Neuronal stem cell (in vitro differentiated cells): Measurements from ENCODE around the gene OLFM3. TPM values are rescaled to one million over a fixed set of nuclear protein-coding genes. Genes with fewer than 3 reads are reported as not detected.

Source experiments
- DNase-seq: peaks from one replicate; pipeline ENCODE4 v3.0.0-alpha.2; 2013; ENCODE audit warnings: low spot score
- H2AFZ ChIP-seq: one replicate; pipeline ENCODE4 v1.6.1; 2013; ENCODE audit warnings: mild to moderate bottlenecking, low read length, inconsistent platforms
- H2AK5ac ChIP-seq: 2 replicates; pipeline ENCODE4 v1.6.1; 2013; ENCODE audit warnings: low read depth, mild to moderate bottlenecking, inconsistent platforms, low read length, moderate library complexity, mixed read lengths
- H2BK120ac ChIP-seq: 2 replicates; pipeline ENCODE4 v1.6.1; 2013; ENCODE audit warnings: low read depth, mild to moderate bottlenecking, inconsistent platforms, low read length, moderate library complexity, mixed read lengths
- H2BK12ac ChIP-seq: one replicate; pipeline ENCODE4 v1.6.1; 2013; ENCODE audit warnings: low read length, inconsistent platforms
- H2BK15ac ChIP-seq: 2 replicates; pipeline ENCODE4 v1.6.1; 2013; ENCODE audit warnings: mild to moderate bottlenecking, low read length, inconsistent platforms, mixed read lengths
- H2BK5ac ChIP-seq: one replicate; pipeline ENCODE4 v1.6.1; 2013; ENCODE audit warnings: inconsistent platforms, mild to moderate bottlenecking, low read length, moderate library complexity
- H3K14ac ChIP-seq: one replicate; pipeline ENCODE4 v1.6.1; 2013; ENCODE audit warnings: low read length, inconsistent platforms
- H3K18ac ChIP-seq: 2 replicates; pipeline ENCODE4 v1.6.1; 2013; ENCODE audit warnings: low read length, inconsistent platforms
- H3K23ac ChIP-seq: 2 replicates; pipeline ENCODE4 v1.6.1; 2013; ENCODE audit warnings: low read depth, mild to moderate bottlenecking, mixed read lengths, low read length, inconsistent platforms; ENCODE audit not compliant: poor library complexity
- H3K27ac ChIP-seq: replicated peaks from 3 replicates; pipeline ENCODE4 v1.5.1; 2013; ENCODE audit warnings: low read length, inconsistent platforms
- H3K27me3 ChIP-seq, 3 experiments: 2 replicates each; pipeline ENCODE4 v1.6.1; 2013; ENCODE audit warnings: low read length in 3 of 3, mild to moderate bottlenecking in 2 of 3, inconsistent platforms in 1 of 3, low read depth in 1 of 3, mixed read lengths in 1 of 3, moderate library complexity in 1 of 3; ENCODE audit not compliant: control insufficient read depth in 3 of 3, insufficient read depth in 3 of 3
- H3K36me3 ChIP-seq, 2 donors: replicated peaks in 1 of 2; 2 replicates each; pipeline ENCODE4 v1.6.1; 2013; ENCODE audit warnings: low read length in 2 of 2; ENCODE audit not compliant: control insufficient read depth in 2 of 2, insufficient read depth in 2 of 2
- H3K4ac ChIP-seq: 2 replicates; pipeline ENCODE4 v1.6.1; 2013; ENCODE audit warnings: inconsistent platforms, mild to moderate bottlenecking, low read length, moderate library complexity
- H3K4me1 ChIP-seq, 2 donors: 1 replicate in 1 of 2; 2 replicates in 1 of 2; pipeline ENCODE4 v1.6.1; 2013; ENCODE audit warnings: low read length in 2 of 2, low read depth in 1 of 2; ENCODE audit not compliant: control insufficient read depth in 2 of 2, insufficient read depth in 1 of 2
- H3K4me2 ChIP-seq: one replicate; pipeline ENCODE4 v1.6.1; 2013; ENCODE audit warnings: mild to moderate bottlenecking, low read length, inconsistent platforms; ENCODE audit not compliant: insufficient read depth, poor library complexity, severe bottlenecking
- H3K4me3 ChIP-seq, 2 donors: 2 replicates each; pipeline ENCODE4 v1.5.1; 2013; ENCODE audit warnings: low read length in 2 of 2, mild to moderate bottlenecking in 2 of 2, inconsistent platforms in 1 of 2, moderate library complexity in 1 of 2
- H3K79me1 ChIP-seq: one replicate; pipeline ENCODE4 v1.6.1; 2013; ENCODE audit warnings: low read depth, mild to moderate bottlenecking, inconsistent platforms, low read length, moderate library complexity
- H3K9ac ChIP-seq: one replicate; pipeline ENCODE4 v1.6.1; 2013; ENCODE audit warnings: mild to moderate bottlenecking, low read depth, low read length, inconsistent platforms; ENCODE audit not compliant: poor library complexity
- H3K9me3 ChIP-seq, 2 donors: replicated peaks in 1 of 2; 2 replicates each; pipeline versions ENCODE3 to v1.6.1; 2013; ENCODE audit warnings: low read length in 2 of 2, mild to moderate bottlenecking in 2 of 2, inconsistent platforms in 1 of 2, low read depth in 1 of 2, mixed read lengths in 1 of 2, moderate library complexity in 1 of 2; ENCODE audit not compliant: control insufficient read depth in 2 of 2, insufficient read depth in 1 of 2
- H4K8ac ChIP-seq: one replicate; pipeline ENCODE4 v1.6.1; 2013; ENCODE audit warnings: low read depth, mild to moderate bottlenecking, inconsistent platforms, low read length, moderate library complexity
- H4K91ac ChIP-seq: one replicate; pipeline ENCODE4 v1.6.1; 2013; ENCODE audit warnings: low read length, low read depth, mild to moderate bottlenecking, inconsistent platforms; ENCODE audit not compliant: poor library complexity
- WGBS, 2 donors: extraction: QIAGEN DNeasy Blood & Tissue Kit; methylation state at CpG; one replicate each; pipeline ENCODE4 v1.1.7; 2013; ENCODE audit warnings: missing lambda C conversion rate in 2 of 2, mixed read lengths in 1 of 2; ENCODE audit not compliant: insufficient read length in 2 of 2, insufficient replicate concordance in 1 of 2; ENCODE audit errors: extremely low coverage in 2 of 2; 5-methylcytosine and 5-hydroxymethylcytosine counted together
- small RNA-seq: library from polyadenylated mRNA; stranded (forward); fragments of <200 nt; extraction: miRNeasy Mini kit (QIAGEN cat#:217004); gene quantifications from one replicate; pipeline ENCODE3, GENCODE V24; 2013; ENCODE audit not compliant: insufficient read depth

Gene OLFM3

DNA sequence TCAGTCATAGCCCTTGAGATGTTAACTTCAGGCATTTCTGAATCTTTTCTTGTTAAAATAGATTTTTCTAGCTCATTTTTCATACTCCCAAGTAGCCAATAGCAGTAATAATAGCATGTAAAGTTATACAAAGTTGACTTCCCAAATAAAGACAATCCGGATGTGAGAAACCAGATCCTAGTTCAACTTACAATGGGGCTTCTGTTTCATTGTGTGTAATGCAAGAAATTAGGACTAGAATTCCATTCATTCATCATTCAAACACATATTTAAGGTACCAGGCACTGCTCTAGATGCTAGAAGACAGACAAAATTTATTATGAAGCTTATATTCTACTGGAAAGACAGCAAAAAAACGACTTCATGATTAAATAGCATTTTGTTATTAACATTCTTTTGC, 240.3 kb downstream of the OLFM3 start:
- no CpG with 5 or more reads among the region's 2 CpGs for WGBS, 2 donors

More for the DNA sequence above, 240.3 kb downstream of the OLFM3 start:
- Histone ChIP-seq H3K27ac (no peak overlapping the region), H3K18ac (no peak overlapping the region), H2BK5ac (no peak overlapping the region), H2BK120ac (no peak overlapping the region), H3K4me1 (no peaks in the 10 kb centered on the region), H2AFZ (no peak overlapping the region), H3K4me2 (no peak overlapping the region), H3K23ac (no peak overlapping the region), H4K8ac (no peak overlapping the region), H3K9ac (no peak overlapping the region), H3K36me3 (no peaks in the 10 kb centered on the region), H3K4me3 (no peak overlapping the region), H2AK5ac (no peak overlapping the region), H2BK12ac (no peak overlapping the region), H3K14ac (no peak overlapping the region), H3K9me3 (no peaks in the 10 kb centered on the region), H3K79me1 (no peaks in the 10 kb centered on the region), H4K91ac (no peak overlapping the region), H2BK15ac (no peak overlapping the region), H3K27me3 (no peaks in the 10 kb centered on the region), H3K4ac (no peak overlapping the region)
- no peak for DNase-seq

Small RNA genes lying within 50 kb of the gene (small RNA-seq; reads per million reads assigned to genes)
- not detected for gene RNU6-352P
